Activated CD8-positive, alpha-beta memory T cell treated with anti-CD3 and anti-CD28 coated beads for 24 hours (primary cell): ENCODE results near the gene MAN1B1.
"Not testable (repeated sequence)": the region's sequence is repeated elsewhere in the genome, so short reads cannot be mapped to it uniquely, and the experiment has no call there.

Source experiments
- DNase-seq: peaks from one replicate; pipeline ENCODE4 v3.0.0-alpha.2; 2020

MAN1B1 gene

DNA sequence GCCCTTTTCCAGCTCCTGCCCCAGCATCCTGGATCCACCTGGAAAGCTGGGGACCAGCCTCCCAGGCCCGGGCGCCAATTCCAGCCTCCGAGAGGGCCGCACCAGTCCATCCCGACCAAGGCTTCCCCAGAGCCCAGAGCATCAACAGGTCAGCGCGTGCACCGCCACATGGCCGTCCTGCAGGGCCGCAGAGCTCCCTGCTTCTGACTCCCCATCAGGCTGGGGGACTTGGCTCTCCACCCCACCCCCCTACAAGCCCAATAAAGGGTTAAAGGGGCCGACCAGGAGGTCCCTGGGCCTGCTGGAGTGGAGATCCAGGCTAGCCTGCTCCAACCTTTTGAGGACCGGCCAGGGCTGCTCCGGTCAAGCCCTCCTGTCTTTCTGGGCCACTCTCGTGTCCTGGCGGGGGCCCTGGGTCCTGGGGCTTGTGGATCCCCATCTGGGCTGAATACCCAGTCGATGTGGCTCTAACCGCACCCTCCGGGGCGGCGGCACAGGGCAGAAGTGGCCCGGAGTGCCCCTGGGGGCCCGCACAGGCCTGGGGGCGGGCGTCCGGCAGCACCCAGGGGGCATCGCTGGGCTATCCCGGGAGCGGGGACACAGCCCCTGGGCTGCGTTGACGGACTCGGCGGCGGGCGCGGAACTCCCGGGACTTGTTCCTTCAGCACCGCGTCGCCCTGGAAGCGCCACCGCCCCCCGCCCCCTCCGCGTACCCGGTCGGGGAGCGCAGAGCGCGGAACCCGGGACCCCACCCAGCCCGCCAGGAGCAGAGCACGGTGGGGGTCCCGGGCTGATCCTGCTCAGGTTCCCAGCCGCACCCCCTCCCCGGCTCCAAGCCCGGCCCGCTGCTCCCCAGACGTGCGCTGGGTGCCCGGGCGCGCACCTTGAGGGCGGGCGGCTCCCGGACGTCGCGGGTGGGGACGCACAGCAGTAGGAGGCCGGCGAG lies 33.5 kb upstream of the MAN1B1 start:
- DNase-seq, result no peak

DNA sequence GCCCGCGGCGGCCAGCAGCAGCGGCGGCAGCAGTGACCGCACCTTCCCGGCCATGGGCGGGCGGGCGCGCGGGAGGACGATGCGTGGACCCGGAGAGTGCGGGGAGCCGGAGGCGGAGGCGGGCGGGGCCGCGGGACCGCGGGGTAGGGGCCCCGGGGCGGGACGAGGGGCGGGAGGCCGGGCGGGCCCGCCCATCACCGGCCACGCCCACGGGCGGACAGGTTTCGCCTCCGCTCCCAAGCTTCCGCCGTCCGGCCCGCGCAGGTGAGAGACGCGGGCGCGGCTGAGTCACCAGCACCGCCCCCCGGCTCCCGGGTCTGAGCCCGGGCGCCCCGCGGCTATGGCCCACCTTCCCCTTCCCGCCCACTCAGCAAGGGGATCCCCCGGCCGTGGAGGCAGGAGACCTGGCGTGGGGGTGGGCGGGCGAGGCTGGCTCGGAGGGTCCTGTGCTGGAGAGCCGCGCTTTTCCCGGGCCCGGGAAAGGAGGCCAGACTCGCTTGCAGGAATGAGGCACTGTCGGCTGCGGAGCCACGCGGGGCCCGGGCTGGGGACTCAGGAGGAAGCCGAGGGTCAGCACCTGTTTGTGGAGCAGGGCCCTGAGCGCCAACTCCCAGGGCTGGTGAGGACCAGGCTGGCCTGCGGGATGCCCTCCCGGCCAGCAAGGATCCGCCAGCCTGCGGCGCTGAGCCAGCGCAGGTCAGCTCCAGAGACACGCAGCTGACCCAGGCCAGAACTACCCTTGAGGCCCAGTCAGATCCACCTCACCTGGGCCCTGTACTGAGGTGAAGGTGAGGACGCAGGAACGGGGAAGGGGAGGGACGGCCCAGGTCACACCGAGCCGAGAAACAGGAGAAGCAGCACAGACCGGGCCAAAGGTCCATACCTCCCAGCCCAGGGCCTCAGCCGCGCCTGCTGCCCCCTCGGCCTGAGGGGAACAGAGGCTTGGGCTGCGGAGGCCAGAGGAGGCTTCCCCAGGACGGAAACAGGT lies 32.5 kb upstream of the MAN1B1 start, which contains the start of gene ENTPD2:
TSS of gene ENTPD2 (minus strand) at position 118 of the 988 bp plus-strand sequence. CDS start at position 54, 64 bp downstream.
- DNase-seq, result no peak

DNA sequence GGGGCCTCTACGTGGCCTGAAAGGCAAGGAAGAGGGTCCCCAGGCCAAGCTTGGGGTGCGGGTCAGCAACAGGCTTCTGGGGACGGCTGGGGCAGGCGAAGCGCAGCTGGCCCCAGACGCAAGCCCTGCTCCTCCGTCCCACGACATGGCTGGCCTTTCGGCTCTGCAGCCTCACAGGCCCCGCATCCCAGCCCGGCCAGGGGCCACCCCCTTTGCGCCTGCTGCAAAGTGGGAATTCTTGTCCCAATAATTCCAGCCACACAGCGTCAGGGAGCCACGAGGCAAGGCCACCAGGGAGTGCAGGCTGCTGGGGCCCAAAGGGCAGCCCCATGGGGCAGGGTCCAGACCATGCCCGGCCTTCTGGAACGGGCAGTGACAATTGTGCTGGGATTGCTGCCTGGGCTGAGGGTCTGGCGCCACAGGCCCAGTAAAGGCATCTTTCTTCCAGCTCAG lies 31.8 kb upstream of the MAN1B1 start:
- DNase-seq, result no peak

DNA sequence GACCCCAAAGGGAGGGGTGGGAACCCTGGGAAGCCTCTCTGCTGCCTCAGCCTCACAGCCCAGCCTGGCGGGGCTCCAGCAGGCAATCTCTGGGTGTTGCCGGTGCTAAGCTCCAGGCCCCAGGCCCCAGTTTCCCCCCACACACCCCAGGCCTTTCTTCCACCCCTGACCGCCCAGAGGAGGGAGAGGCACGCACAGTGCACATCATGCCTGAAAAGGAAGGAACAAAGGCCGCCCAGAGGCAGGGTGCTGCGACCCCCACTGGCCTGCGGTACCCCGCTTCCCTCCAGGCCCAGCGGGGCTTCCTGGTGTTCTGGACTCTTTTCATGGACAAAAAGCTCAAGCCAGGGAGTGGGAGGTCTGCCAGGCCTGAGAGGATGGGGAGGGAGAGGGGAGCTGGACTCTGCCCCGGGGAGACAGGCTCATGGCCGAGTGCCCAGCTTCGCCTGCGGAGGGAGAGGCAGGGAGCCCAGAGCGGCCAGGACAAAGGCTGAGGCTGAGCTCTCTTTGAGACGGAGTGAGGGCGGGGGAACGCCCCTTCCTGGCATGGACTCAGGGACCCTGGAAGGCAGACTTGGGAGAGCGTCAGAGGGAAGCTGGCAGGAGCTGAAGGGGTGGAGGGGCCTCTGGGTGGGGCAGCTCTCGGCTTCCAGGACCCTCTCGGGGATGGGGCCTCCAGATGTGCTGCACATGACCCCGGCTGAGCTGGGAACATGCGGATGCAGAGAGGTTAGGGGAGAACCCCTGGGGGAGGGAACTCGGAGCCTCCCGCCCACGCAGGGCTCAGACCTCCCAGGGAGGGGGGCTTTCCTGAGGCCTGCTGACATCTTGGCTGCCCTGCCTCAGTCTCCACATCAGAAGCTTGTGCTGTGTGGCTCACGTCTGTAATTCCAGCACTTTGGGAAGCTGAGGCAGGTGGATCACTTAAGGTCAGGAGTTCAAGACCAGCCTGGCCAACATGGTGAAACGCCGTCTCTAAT lies 31.1 kb upstream of the MAN1B1 start:
- no peak for DNase-seq

DNA sequence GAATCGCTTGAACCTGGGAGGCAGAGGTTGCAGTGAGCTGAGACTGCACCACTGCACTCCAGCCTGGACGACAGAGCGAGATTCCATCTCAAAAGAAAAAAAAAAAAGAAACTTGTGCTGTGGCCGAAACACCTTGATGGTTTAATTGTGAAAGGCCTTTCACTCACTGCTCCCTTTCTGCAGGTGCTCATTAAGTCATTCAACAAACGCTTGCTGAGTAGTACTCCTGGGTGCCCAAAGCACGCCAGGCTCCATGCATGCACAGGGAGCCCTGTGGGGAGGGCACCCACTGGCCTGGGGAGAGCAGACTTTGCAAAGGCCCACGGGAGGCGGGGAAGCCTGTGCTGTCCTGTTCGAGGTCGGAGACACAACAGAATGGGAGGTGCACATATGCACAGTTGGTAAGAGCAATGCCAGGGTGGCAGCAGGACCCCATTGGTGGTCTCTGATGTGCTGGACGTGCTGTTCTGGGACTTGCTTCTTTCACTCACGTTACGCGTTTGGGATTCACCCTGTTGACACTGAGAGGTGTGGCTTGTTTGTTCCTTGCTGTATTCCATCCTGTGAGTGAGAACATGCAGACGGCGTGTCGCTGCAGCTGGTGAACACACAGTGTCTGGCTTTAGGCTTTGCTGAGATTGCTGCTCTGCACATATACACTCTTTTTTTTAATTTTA lies 29.9 kb upstream of the MAN1B1 start:
- no peak for DNase-seq

DNA sequence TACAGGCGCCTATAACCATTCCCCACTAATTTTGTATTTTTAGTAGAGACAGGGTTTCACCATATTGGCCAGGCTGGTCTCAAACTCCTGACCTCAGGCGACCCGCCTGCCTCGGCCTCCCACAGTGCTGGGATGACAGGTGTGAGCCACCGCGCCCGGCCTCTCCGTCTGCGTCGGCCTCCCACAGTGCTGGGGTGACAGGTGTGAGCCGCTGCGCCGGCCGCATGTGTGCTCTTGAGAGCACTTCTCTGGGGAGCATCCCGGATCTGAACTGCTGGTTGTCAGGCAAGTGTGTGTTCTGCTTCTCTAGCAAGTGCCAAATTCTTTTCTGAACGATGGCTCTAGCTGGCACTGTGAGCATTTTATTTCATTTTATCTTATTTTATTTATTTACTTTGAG lies 29.2 kb upstream of the MAN1B1 start:
- DNase-seq, result no peak

DNA sequence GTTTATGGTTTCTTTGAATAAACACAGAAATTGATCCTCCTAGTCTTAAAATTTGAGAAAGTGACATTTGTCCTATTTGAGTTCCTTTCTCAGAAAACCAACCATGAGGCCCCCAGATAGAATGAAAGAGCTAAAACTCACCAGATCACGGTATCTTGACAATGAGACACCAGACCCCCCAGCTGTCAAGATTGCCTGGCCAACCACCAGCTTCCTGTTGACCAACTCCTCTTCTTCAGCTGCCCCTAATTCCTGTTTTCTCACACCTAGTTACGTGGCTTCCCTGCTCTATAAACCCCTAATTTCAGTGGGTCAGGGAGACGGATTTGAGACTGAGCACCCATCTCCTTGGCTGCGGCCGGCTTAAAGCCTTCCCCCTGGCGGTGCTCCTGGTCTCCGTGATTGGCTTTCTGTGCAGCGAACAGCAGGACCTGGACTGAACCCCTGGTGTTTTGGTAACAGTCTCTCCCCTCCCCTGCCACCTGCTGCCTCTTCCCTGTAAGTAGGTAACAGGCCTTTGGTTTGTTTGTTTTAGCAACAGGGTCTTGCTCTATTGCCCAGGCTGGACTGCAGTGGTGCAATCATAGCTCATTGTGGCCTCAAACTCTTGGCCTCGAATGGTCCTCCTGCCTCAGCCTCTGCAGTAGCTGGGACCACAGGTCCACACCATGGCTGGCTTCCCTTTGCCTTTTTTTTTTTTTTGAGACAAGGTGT lies 28.1 kb upstream of the MAN1B1 start:
- no peak for DNase-seq

DNA sequence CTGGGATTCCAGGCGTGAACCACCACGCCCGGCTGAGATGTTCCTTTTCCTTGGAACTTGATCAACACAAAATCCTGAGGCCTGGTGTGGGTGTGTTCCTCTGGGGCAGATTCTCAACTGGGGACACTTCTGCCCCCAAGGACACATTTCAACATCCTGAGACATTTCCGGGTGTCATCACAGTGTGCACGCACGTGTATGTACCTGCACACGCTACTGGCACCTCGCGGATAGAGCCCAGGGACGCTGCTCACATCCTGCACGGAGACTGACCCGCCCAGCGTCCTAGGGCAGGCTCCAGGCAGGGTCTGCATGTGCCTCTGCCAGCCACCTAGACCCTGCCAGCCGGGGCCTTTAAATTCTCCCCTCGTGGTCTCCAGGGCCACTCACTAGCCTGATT lies 24.4 kb upstream of the MAN1B1 start:
- no peak for DNase-seq

DNA sequence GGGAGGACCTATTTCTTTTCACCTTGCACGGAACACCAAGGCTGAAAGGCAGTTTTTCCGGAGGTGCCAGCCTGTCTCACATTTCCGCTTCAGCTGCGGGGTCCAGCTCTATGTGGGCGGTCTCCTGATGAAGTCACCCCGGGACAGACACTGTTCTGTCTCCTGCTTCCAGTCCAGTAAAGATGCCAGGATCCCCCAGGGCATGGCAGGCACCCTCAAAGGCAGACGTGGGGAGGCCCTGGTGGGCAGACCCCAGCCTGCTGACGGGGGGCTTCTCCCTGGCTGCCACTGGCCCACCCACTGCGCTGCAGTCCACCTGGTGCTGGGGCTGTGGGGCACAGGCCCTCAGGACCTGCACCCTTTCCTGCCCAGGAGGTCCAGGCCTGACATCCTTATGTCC lies 24.0 kb upstream of the MAN1B1 start:
- not testable (repeated sequence) for DNase-seq

DNA sequence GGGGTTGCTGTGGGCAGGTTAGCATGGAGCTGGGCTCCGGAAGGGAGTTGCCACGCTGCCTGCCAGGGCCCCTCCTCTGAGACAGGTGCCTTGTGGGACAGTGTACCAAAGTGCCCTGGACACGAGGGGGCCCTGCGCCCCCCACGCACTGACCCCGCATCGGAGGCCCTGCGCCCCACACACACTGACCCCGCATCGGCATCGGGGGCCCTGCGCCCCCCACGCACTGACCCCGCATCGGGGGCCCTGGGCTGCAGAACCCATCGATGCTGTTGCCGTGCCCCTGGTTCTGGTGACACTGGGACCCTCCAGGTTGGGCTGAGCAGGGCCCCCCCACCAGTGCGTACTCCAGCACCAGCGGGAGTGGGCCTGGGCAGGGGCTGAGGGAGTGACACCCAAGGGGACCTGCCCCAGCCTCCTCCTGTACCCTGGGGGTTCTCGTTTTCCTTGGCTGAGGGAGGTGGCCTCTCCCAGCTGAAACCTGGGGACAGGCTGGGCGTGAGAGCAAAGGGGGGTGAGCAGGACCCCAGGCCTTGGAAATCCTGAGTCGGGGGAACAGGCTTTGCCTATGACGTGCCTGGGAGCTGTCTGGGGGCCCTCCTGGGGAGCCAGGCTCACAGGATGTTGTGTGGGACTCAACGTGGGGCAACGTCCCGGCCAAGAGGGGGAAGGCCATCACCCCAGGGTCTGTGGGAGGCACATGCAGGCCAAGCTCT lies 23.3 kb upstream of the MAN1B1 start:
- DNase-seq, result no peak

DNA sequence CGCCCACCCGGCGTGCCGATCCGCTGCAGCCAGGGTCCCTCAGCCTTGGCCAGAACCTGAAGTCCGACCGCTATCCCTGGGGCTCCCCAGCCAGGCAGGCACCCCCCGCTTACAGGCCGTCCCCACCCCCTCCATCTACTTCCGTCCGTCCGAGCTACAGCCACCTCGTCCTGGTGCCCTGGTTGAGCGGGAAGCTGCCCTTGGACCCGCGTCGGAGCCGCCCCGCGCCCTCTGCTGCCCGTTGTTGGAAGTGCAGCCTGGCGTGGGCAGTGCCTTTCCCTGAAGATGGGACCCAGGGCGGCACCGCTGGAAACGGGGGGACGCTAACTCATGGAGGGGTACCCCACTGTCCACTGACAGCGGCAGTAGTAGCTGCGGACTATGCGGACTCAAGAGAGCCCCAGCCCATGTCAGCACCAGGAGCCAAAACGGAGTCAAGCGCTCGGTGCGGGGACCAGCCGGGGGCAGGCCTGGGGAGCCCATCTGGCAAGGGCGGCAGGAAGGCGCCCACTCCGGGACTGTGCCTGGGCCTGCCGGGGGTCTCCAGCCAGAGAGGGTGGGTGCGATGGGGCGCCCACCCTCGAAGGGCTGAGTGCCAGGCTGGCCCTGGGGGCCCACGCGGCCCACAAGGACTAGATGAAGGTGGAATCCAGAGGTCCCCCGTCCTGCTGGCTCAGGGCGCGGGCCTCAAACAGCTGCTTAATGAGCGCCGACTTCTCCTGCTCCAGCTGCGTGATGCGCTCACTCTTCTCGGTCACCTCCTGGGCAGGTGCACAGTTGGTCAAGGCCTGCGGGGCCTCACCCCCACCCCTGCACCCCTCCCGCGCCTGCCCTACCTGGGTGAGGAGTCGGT lies 22.5 kb upstream of the MAN1B1 start:
- DNase-seq, result peak; percentile 90

DNA sequence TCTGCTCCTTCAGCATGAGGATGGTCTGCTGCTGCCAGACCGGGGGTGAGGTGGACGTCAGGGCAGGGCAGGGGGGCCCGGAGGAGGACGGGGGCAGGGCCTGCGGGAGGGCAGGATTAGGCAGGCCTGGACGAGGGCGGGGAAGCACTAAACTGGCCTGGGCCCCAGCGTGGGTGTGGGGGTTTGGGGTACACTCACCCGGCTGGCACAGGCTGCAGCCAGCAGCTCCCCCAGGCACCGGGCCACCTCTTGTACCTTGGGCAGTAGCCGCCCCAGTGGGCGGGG lies 22.0 kb upstream of the MAN1B1 start:
- no peak for DNase-seq

DNA sequence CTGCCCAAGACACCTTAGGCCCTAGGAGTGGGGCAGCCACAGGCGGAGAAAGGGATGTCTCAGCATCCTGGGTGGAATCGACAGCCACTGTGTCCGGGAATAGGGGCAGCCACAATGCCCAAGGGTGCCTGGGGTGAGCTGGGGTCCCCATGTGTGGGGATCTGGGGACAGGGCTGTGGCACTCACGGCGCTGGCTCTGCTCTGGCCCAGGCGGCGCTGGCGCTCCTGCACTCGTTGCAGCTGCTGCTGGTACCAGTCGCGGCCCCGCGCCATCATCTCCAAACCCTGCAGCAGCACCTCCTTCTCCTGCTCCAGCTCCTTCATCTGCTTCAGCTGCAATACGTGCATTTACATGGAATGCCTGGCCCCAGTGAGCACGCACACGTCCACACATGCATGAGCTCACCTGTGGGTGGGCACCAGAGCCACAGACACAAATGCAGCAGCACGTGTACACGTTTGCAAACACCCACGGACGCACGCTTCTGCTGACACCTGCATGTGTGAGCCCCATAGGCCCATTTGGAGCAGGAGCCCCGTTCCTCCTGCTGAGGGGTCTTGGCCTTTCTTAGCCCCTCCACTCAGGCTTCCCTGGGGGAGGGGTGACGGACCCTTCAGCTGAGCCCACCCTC lies 21.3 kb upstream of the MAN1B1 start:
- DNase-seq, result no peak

DNA sequence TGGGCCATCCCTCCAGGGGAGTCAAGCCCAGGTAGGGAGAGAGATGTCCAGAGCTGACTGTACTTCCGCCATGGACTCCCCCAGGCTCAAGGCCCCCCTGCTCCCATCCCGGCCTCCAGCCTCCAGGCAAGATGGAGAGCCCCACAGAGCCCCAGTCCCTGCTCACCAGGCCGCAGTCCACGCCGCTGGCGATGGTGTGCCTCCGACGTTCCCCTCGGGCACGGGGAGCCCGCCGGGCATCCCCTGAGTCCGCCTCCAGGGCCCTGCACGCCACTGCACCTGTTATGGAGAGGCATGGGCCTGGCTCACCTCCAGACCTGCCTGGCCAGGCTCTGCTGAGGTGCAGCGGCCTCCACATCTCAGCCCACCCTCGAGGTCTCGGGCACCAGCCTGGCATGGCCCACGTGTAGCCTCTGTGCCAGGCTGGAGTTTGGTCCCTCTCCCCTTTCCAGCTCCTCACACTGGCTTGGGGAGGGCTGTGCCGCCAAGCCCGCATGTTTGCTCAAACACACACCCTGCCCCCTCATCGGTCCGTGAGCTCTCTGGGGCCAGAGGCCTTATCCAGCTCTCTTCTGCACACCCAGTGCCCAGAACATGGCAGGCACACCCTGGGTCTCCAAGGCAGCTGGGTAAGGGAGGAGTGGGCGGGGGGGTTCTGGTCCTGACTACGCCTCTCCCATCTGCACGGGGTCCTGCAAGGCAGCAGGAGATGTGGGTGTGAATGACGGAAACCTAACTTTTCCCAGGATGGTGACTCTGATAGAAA lies 20.5 kb upstream of the MAN1B1 start:
- no peak for DNase-seq

DNA sequence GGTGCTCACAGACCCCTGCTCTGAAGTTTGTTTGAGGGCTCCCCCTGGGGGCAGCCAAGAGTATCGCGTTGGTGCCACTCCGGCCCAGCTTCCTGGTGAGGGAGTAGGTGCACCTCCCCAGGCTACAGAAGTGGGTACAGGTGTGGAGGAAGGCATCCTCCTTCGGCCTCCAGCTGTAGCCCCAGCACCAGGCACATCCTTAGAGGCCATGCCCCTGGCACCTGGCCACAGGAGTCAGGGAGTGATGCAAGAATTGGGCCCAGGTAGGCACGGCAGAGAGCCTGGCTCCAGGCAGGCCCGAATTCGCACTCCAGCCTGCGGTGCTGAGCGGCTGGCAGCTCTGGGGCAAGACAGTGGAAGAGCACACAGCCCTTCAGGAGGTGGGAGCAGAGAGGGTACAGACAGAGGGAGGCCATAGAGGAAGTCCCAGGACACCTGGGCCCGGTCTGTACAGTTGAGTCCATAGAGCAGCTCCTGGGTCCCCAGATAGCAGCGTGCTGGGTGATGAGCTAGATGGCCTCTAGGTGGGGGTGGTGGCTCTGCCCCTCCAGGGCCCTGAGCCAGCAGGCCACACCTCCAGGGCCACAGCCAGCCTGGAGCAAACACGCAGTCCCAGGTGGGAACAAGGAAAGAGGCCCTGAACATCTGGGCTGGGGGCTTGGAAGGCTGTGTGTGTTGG lies 18.8 kb upstream of the MAN1B1 start:
- DNase-seq, result peak; percentile 93

DNA sequence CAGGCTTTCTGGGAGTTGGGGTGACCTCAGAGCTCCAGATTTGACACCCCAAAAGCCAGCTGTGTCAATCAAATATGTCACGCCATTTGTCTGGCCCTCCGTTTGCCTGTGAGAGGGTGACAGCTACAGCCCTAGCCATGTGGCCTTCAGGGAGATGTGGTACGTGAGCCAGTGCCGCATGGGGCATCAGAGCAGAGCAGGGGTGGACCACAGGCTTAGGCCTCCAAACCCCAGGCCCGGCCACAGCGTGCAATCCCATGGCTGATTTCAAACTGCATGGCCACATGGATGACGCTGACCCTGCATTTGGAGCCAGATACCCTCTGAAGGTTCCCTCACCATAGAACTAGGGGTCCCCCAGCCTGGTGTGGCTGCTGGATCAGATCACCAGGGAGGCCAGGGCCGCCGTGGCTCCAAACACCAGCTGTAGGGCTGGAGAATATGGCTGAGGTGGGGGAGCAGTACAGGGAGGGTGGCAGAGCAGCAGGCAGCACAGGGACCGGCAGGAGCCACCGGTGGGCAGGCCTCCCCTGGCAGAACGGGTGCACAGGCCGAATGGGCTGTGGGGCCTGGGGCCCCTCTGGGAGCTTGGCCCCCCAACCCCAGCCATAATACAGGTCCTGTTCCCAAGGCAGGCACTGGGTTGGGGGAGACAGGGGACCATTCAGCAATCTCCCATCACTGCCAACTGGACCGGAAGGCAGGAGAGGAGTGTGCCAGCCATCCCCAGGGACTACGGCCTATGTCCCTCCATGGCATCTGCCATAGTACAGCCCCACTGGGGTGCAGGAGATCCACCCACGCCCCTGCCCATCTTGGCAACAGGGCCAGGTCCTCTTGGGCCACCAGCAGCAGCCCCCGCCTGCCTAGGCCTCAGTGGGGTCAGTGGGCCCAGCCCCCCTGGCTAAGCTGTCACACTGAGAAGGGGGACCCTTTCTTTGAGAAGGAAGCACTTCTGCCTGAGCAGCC lies 18.0 kb upstream of the MAN1B1 start:
- no peak for DNase-seq
